IMR-90 (cell line): Measurements from ENCODE around the gene OR2A12. TPM values are rescaled to one million over a fixed set of nuclear protein-coding genes. Genes with fewer than 3 reads are reported as not detected.

ENCODE experiments used
- ATAC-seq: fragments of 200-7000 bp; cut with Tn5 transposase; 2 replicates; pipeline ENCODE4 v1.9.1; 2020; ENCODE audit warnings: low read depth, mild to moderate bottlenecking, moderate library complexity
- BruUV-seq: library from RNA; stranded (reverse); fragments of 400-500 nt; replicated peaks from 2 replicates; lab custom pipeline; 2021; lab: Mats Ljungman, UMichigan
- CTCF ChIA-PET: fragments of 300-600 bp; formaldehyde crosslinking; extraction: SDS; loops from one replicate; lab custom pipeline; 2021; ENCODE audit warnings: antibody characterized with exemption; lab: Yijun Ruan, JAX
- POLR2A ChIA-PET: fragments of 300-600 bp; sonication (Branson Sonifier 250); formaldehyde crosslinking; loops from one replicate; lab custom pipeline; 2022; ENCODE audit warnings: antibody characterized with exemption; ENCODE audit not compliant: unreplicated experiment; lab: Charles Lee
- DNase-seq: peaks from one replicate; pipeline ENCODE4 v3.0.0; 2013
- H2AFZ ChIP-seq: replicated peaks from 2 replicates; pipeline ENCODE3; 2013; ENCODE audit warnings: low read length, mild to moderate bottlenecking; ENCODE audit not compliant: poor library complexity
- H2AK5ac ChIP-seq: 2 replicates; pipeline ENCODE4 v1.6.1; 2013; ENCODE audit warnings: low read depth, low read length, inconsistent platforms
- H2AK9ac ChIP-seq: replicated peaks from 2 replicates; pipeline ENCODE3; 2013; ENCODE audit warnings: mild to moderate bottlenecking, low read depth, low read length, moderate library complexity; ENCODE audit not compliant: poor library complexity
- H2BK120ac ChIP-seq: 2 replicates; pipeline ENCODE4 v1.6.1; 2013; ENCODE audit warnings: low read depth, low read length, inconsistent platforms
- H2BK15ac ChIP-seq: 3 replicates; pipeline ENCODE4 v1.6.1; 2013; ENCODE audit warnings: low read depth, low read length, inconsistent platforms
- H2BK20ac ChIP-seq: 2 replicates; pipeline ENCODE4 v1.6.1; 2013; ENCODE audit warnings: low read depth, mild to moderate bottlenecking, inconsistent platforms, low read length, moderate library complexity
- H2BK5ac ChIP-seq: 2 replicates; pipeline ENCODE4 v1.6.1; 2013; ENCODE audit warnings: mild to moderate bottlenecking, low read depth, low read length, inconsistent platforms; ENCODE audit not compliant: poor library complexity, severe bottlenecking
- H3K14ac ChIP-seq: replicated peaks from 2 replicates; pipeline ENCODE4 v1.6.1; 2013; ENCODE audit warnings: low read depth, low read length, inconsistent platforms
- H3K18ac ChIP-seq: 2 replicates; pipeline ENCODE4 v1.6.1; 2013; ENCODE audit warnings: low read depth, low read length, control low read depth
- H3K23ac ChIP-seq: 2 replicates; pipeline ENCODE4 v1.6.1; 2013; ENCODE audit warnings: low read depth, low read length, inconsistent platforms
- H3K27ac ChIP-seq: 2 replicates; pipeline ENCODE4 v1.5.1; 2013; ENCODE audit warnings: mild to moderate bottlenecking, control low read depth, low read length; ENCODE audit not compliant: insufficient read depth
- H3K27me3 ChIP-seq: 2 replicates; pipeline ENCODE4 v1.6.1; 2013; ENCODE audit warnings: low read length; ENCODE audit not compliant: control insufficient read depth, insufficient read depth
- H3K36me3 ChIP-seq: 2 replicates; pipeline ENCODE4 v1.6.1; 2013; ENCODE audit warnings: low read length, mixed read lengths; ENCODE audit not compliant: control insufficient read depth, insufficient read depth
- H3K4ac ChIP-seq: 2 replicates; pipeline ENCODE4 v1.6.1; 2013; ENCODE audit warnings: low read depth, low read length, inconsistent platforms
- H3K4me1 ChIP-seq: 2 replicates; pipeline ENCODE4 v1.6.1; 2013; ENCODE audit warnings: low read length, mixed read lengths; ENCODE audit not compliant: control insufficient read depth, insufficient read depth
- H3K4me2 ChIP-seq: 2 replicates; pipeline ENCODE4 v1.6.1; 2013; ENCODE audit warnings: low read depth, mild to moderate bottlenecking, control low read depth, low read length, moderate library complexity
- H3K4me3 ChIP-seq: 2 replicates; pipeline ENCODE4 v1.5.1; 2013; ENCODE audit warnings: low read depth, mild to moderate bottlenecking, control low read depth, low read length, moderate library complexity; ENCODE audit not compliant: insufficient read depth
- H3K56ac ChIP-seq: 2 replicates; pipeline ENCODE4 v1.6.1; 2013; ENCODE audit warnings: low read length, inconsistent platforms; ENCODE audit not compliant: insufficient read depth; ENCODE audit errors: extremely low read depth
- H3K79me1 ChIP-seq, 2 experiments: 2 replicates each; pipeline ENCODE4 v1.6.1; 2013; ENCODE audit warnings: low read length in 2 of 2, inconsistent platforms in 1 of 2, low read depth in 1 of 2
- H3K9ac ChIP-seq: 2 replicates; pipeline ENCODE4 v1.6.1; 2013; ENCODE audit warnings: low read depth, low read length, control low read depth
- H3K9me1 ChIP-seq: 2 replicates; pipeline ENCODE4 v1.6.1; 2013; ENCODE audit warnings: low read length, inconsistent platforms; ENCODE audit not compliant: insufficient read depth
- H3K9me3 ChIP-seq: 2 replicates; pipeline ENCODE4 v1.6.1; 2013; ENCODE audit warnings: low read length; ENCODE audit not compliant: control insufficient read depth, insufficient read depth
- H4K20me1 ChIP-seq: 2 replicates; pipeline ENCODE4 v1.6.1; 2013; ENCODE audit warnings: low read length, inconsistent platforms; ENCODE audit not compliant: insufficient read depth
- H4K5ac ChIP-seq: 2 replicates; pipeline ENCODE4 v1.6.1; 2013; ENCODE audit warnings: mild to moderate bottlenecking, low read depth, low read length, control low read depth
- H4K8ac ChIP-seq, 2 experiments: 2 replicates each; pipeline ENCODE4 v1.6.1; 2013; ENCODE audit warnings: low read depth in 2 of 2, low read length in 2 of 2, control low read depth in 1 of 2, inconsistent platforms in 1 of 2
- H4K91ac ChIP-seq: 2 replicates; pipeline ENCODE4 v1.6.1; 2013; ENCODE audit warnings: low read depth, low read length, inconsistent platforms; ENCODE audit not compliant: insufficient read depth
- BHLHE40 ChIP-seq: fragments of 150-350 bp; IDR thresholded peaks from 2 replicates; pipeline ENCODE4 v1.6.1; 2016; ENCODE audit warnings: mild to moderate bottlenecking, low read depth, low read length
- CEBPB ChIP-seq: IDR thresholded peaks from 2 replicates; pipeline ENCODE4 v1.6.1; 2012; ENCODE audit warnings: low read depth, low read length, improper control_type of control experiment
- CHD1 ChIP-seq: IDR thresholded peaks from 2 replicates; pipeline ENCODE4 v1.6.1; 2012; ENCODE audit warnings: low read depth, low read length, improper control_type of control experiment
- CTCF ChIP-seq: conservative IDR thresholded peaks from 2 replicates; pipeline ENCODE4 v1.5.1; 2012; ENCODE audit warnings: mild to moderate bottlenecking, low read depth, low read length, improper control_type of control experiment
- FOS ChIP-seq: fragments of 150-350 bp; IDR thresholded peaks from 2 replicates; pipeline ENCODE4 v1.6.1; 2016; ENCODE audit warnings: low read depth, low read length
- MAFK ChIP-seq: IDR thresholded peaks from 2 replicates; pipeline ENCODE4 v1.6.1; 2012; ENCODE audit warnings: low read depth, low read length, improper control_type of control experiment
- MAZ ChIP-seq: IDR thresholded peaks from 2 replicates; pipeline ENCODE4 v1.6.1; 2012; ENCODE audit warnings: low read depth, mild to moderate bottlenecking, low read length, improper control_type of control experiment, moderate library complexity, borderline replicate concordance
- MXI1 ChIP-seq: IDR thresholded peaks from 2 replicates; pipeline ENCODE4 v1.6.1; 2012; ENCODE audit warnings: low read depth, mild to moderate bottlenecking, low read length, moderate library complexity, borderline replicate concordance
- NFE2L2 ChIP-seq: fragments of 150-350 bp; IDR thresholded peaks from 2 replicates; pipeline ENCODE4 v1.6.1; 2016; ENCODE audit warnings: low read depth, mild to moderate bottlenecking, low read length
- POLR2A ChIP-seq: IDR thresholded peaks from 2 replicates; pipeline ENCODE4 v1.6.1; 2012; ENCODE audit warnings: mild to moderate bottlenecking, low read depth, low read length
- RAD21 ChIP-seq: IDR thresholded peaks from 2 replicates; pipeline ENCODE4 v1.6.1; 2012; ENCODE audit warnings: low read length, improper control_type of control experiment
- RCOR1 ChIP-seq: IDR thresholded peaks from 2 replicates; pipeline ENCODE4 v1.6.1; 2012; ENCODE audit warnings: mild to moderate bottlenecking, low read length, improper control_type of control experiment; ENCODE audit not compliant: insufficient replicate concordance
- RFX5 ChIP-seq: IDR thresholded peaks from 2 replicates; pipeline ENCODE4 v1.8.0; 2012; ENCODE audit warnings: low read depth, mild to moderate bottlenecking, low read length, moderate library complexity
- SMC3 ChIP-seq: fragments of 150-350 bp; IDR thresholded peaks from 2 replicates; pipeline ENCODE4 v1.6.1; 2016; ENCODE audit warnings: low read depth, mild to moderate bottlenecking, antibody characterized with exemption, low read length, moderate library complexity
- USF2 ChIP-seq: fragments of 150-350 bp; IDR thresholded peaks from 2 replicates; pipeline ENCODE4 v1.6.1; 2017; ENCODE audit warnings: mild to moderate bottlenecking, antibody characterized with exemption, low read length, low read depth
- WGBS, 2 experiments: methylation state at CpG; one replicate each; pipeline versions ENCODE4 v1.1.5 to v1.1.7; 2013; ENCODE audit warnings: missing lambda C conversion rate in 2 of 2; ENCODE audit not compliant: insufficient read length in 1 of 2; ENCODE audit errors: extremely low coverage in 2 of 2; 5-methylcytosine and 5-hydroxymethylcytosine counted together
- dilution Hi-C: fragments of 300-500 bp; cut with HindIII; formaldehyde crosslinking; loops from one replicate; pipeline ENCODE4 v1.14.3; 2018; ENCODE audit warnings: low sequenced_read_pairs; ENCODE audit not compliant: unreplicated experiment
- in situ Hi-C: fragments of 300-500 bp; cut with MboI; formaldehyde crosslinking; loops from 3 replicates; pipeline ENCODE4 v1.14.3; 2019; ENCODE audit warnings: low sequenced_read_pairs, inconsistent platforms, mixed read lengths
- intact Hi-C: fragments of 100-400 bp; cut with micrococcal nuclease; formaldehyde crosslinking; loops from 2 replicates; pipeline ENCODE4 v1.10.0; 2022
- polyA plus RNA-seq, 3 experiments: library from polyadenylated mRNA; depleted of rRNA; stranded (reverse); fragments of >200 nt; gene quantifications; 2 replicates each; pipeline ENCODE4 v1.2.3, GENCODE V29; 2012; ENCODE audit warnings: low replicate concordance in 1 of 3
- total RNA-seq: library from RNA; depleted of rRNA; stranded (reverse); fragments of >200 nt; gene quantifications from 2 replicates; pipeline ENCODE4 v1.2.3, GENCODE V29; 2012
- TF ChIP-seq, protein P1 (sequence below): fragments of 150-350 bp; IDR thresholded peaks from 2 replicates; pipeline ENCODE4 v1.6.1; 2016; ENCODE audit warnings: low read depth, mild to moderate bottlenecking, low read length, moderate library complexity, borderline replicate concordance

Gene OR2A12
- total and polyA plus RNA-seq, 2 of the 4 experiments (the other 2 are of a cell fraction): not detected

GRCh38 chr7:144048648-144049047, 37.4 kb upstream of the OR2A12 start, which contains the start of gene OR2A5:
TSS of gene OR2A5 (plus strand) at chr7:144048948. CDS start at chr7:144050402, 1,454 bp downstream.
- Histone ChIP-seq H3K23ac (no peak within 1 kb of the TSS), H2AK5ac (no peak within 1 kb of the TSS), H3K56ac (no peak within 1 kb of the TSS), H2AFZ (no peak within 1 kb of the TSS), H3K4me3 (no peak within 1 kb of the TSS), H4K20me1 (no peaks in the 10 kb centered on the region), H3K4ac (no peak within 1 kb of the TSS), H3K18ac (no peak within 1 kb of the TSS), H3K36me3 (no peaks in the 10 kb centered on the region), H3K4me2 (no peak within 1 kb of the TSS), H3K79me1 (no peaks in the 10 kb centered on the region), H2BK20ac (no peak within 1 kb of the TSS), H3K9me1 (no peaks in the 10 kb centered on the region), H4K5ac (no peak within 1 kb of the TSS), H3K9me3 (no peaks in the 10 kb centered on the region), H2BK15ac (no peak within 1 kb of the TSS), H4K8ac (no peak within 1 kb of the TSS), H2BK120ac (no peak within 1 kb of the TSS), H3K27ac (no peak within 1 kb of the TSS), H3K14ac (no peak within 1 kb of the TSS), H2BK5ac (no peak within 1 kb of the TSS), H4K91ac (no peak within 1 kb of the TSS), H3K9ac (no peak within 1 kb of the TSS), H3K27me3 (no peaks in the 10 kb centered on the region), H3K4me1 (no peaks in the 10 kb centered on the region), H2AK9ac (no peak within 1 kb of the TSS)
- ATAC-seq: no peak
- TF ChIP-seq RCOR1 (no peak), CEBPB (no peak), POLR2A (no peak), MAZ (no peak), MAFK (no peak), CHD1 (no peak), NFE2L2 (no peak), USF2 (no peak), CTCF (no peak), RFX5 (no peak), SMC3 (no peak), BHLHE40 (no peak), FOS (no peak), RAD21 (no peak), MXI1 (no peak)
- TF ChIP-seq, protein P1, sequence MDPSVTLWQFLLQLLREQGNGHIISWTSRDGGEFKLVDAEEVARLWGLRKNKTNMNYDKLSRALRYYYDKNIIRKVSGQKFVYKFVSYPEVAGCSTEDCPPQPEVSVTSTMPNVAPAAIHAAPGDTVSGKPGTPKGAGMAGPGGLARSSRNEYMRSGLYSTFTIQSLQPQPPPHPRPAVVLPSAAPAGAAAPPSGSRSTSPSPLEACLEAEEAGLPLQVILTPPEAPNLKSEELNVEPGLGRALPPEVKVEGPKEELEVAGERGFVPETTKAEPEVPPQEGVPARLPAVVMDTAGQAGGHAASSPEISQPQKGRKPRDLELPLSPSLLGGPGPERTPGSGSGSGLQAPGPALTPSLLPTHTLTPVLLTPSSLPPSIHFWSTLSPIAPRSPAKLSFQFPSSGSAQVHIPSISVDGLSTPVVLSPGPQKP: no peak
- in situ Hi-C loops (no loop called here), intact Hi-C loops (no loop called here), dilution Hi-C loops (no loop called here)
- ChIA-PET CTCF (no interaction called here), POLR2A (no interaction called here)
- no peak for DNase-seq
- no CpG with 5 or more reads among the region's 1 CpG for WGBS, 2 experiments
- BruUV-seq: no TSS peak
